Measurements from ENCODE around the gene OR7G1. TPM values are rescaled to one million over a fixed set of nuclear protein-coding genes. Genes with fewer than 3 reads are reported as not detected.

Gene OR7G1
- total RNA-seq, 1 donor from 2014 or later = not detected

DNA sequence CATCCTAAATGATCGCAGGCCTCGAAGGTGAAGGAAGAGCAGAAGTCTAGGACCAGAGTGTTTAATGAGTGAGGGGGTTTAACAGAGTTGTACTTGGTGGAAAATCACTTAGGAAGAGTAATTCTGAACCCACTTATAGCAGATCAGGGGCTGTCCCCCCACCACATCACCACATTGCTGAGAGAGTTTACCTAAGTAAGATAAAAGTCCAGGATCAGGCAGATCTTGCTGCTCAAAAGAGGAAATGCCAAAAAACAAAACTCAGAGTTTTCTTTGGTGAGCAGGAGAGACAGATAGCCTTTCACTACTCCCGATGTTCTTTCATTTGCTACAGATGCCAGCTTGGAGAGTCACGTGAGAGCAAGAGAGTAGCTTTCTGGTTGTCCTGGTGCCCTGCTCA, 40.0 kb upstream of the OR7G1 start:
- Histone ChIP-seq H3K27me3 (no peaks in the 10 kb centered on the region), H3K4me3 (no peak overlapping the region), H3K36me3 (peaks cover 48% of the 10 kb centered on the region), H3K4me1 (no peaks in the 10 kb centered on the region), H3K9me3 (peaks cover 22% of the 10 kb centered on the region), H3K27ac (no peak overlapping the region)
- DNase-seq (no peak), ATAC-seq (no peak)
- TF ChIP-seq, protein P1, sequence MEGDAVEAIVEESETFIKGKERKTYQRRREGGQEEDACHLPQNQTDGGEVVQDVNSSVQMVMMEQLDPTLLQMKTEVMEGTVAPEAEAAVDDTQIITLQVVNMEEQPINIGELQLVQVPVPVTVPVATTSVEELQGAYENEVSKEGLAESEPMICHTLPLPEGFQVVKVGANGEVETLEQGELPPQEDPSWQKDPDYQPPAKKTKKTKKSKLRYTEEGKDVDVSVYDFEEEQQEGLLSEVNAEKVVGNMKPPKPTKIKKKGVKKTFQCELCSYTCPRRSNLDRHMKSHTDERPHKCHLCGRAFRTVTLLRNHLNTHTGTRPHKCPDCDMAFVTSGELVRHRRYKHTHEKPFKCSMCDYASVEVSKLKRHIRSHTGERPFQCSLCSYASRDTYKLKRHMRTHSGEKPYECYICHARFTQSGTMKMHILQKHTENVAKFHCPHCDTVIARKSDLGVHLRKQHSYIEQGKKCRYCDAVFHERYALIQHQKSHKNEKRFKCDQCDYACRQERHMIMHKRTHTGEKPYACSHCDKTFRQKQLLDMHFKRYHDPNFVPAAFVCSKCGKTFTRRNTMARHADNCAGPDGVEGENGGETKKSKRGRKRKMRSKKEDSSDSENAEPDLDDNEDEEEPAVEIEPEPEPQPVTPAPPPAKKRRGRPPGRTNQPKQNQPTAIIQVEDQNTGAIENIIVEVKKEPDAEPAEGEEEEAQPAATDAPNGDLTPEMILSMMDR (IDR thresholded peaks at IDR 0.05) = no peak
- intact Hi-C loops (cut with DNase I) = no loop called here

DNA sequence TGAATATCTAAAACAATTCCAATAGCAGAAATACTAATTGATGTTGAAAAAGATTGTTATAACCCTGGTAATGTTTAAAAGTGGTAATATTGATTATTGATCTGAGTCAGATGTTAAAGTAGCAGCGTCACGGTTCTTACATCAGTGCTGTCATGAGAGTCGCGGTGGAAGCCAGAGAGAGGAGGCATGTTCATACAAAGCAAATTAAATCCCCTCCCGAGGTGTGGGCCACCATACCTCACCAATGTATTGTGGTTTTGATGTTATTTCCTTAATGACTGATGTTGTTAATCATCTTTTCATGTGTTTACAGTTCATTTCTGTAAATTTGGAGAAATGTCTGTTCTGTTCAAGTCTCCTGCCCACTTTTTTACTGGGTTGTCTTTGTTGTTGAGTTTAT, 35.8 kb upstream of the OR7G1 start:
- DNase-seq = no peak
- H3K4me1 ChIP-seq = no peaks in the 10 kb centered on the region
- H3K27me3 ChIP-seq = no peaks in the 10 kb centered on the region
- no peak for ATAC-seq
- H3K4me3 ChIP-seq = no peak overlapping the region
- intact Hi-C loops (cut with DNase I) = no loop called here
- H3K27ac ChIP-seq = no peak overlapping the region
- H3K36me3 ChIP-seq = peaks cover 5% of the 10 kb centered on the region
- TF ChIP-seq, protein P1 (IDR thresholded peaks at IDR 0.05) = no peak
- H3K9me3 ChIP-seq = peaks cover 22% of the 10 kb centered on the region

DNA sequence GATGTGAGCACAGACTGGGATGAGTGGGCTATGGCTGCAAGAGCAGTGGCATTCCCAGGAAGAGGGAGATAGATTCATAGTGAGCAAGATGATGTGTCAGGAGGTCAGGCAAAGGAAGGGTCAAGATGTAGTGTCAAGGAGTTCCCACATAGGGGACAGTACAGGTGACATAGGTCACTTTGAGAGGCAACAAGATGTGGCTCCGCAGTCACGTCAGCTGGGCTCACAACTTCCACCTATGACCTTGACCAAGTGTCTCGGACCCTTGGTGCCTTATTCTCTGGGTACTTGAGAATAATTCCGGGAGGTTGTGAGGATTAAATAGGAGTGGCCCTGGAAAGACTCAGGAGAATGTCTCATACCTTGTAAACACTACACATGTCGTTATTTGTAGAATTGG, 35.1 kb upstream of the OR7G1 start:
- DNase-seq (no peak), ATAC-seq (no peak)
- intact Hi-C loops (cut with DNase I) = no loop called here
- H3K36me3 ChIP-seq = no peaks in the 10 kb centered on the region
- no peak overlapping the region for H3K27ac ChIP-seq
- TF ChIP-seq, protein P1 (IDR thresholded peaks at IDR 0.05) = no peak
- H3K9me3 ChIP-seq = peaks cover 22% of the 10 kb centered on the region
- no peaks in the 10 kb centered on the region for H3K4me1 ChIP-seq
- H3K4me3 ChIP-seq = no peak overlapping the region
- no peaks in the 10 kb centered on the region for H3K27me3 ChIP-seq

DNA sequence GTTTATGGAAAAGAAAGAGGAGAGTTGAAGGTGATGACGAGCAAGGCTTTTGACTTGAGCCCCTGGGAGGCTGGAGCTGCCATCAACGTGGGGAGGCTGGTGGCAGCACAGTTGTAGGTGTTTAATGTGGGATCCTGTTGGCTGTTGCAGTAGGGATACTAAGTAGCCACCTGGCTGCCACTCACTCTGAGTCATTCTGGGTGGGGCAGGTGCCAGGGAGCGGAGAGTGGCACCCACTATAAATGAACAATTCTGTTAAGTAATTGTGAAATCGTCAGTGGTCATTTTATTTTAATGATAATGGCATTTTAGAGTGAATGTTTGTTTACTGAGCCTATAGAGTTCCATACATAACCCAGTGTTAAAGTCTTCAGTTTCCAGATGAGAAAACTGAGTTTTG, 34.4 kb upstream of the OR7G1 start:
- TF ChIP-seq, protein P1 (IDR thresholded peaks at IDR 0.05) = no peak
- H3K4me3 ChIP-seq = no peak overlapping the region
- no peaks in the 10 kb centered on the region for H3K4me1 ChIP-seq
- peaks cover 26% of the 10 kb centered on the region for H3K9me3 ChIP-seq
- DNase-seq (no peak), ATAC-seq (no peak)
- no peak overlapping the region for H3K27ac ChIP-seq
- no peaks in the 10 kb centered on the region for H3K36me3 ChIP-seq
- H3K27me3 ChIP-seq = no peaks in the 10 kb centered on the region
- intact Hi-C loops (cut with DNase I) = no loop called here

DNA sequence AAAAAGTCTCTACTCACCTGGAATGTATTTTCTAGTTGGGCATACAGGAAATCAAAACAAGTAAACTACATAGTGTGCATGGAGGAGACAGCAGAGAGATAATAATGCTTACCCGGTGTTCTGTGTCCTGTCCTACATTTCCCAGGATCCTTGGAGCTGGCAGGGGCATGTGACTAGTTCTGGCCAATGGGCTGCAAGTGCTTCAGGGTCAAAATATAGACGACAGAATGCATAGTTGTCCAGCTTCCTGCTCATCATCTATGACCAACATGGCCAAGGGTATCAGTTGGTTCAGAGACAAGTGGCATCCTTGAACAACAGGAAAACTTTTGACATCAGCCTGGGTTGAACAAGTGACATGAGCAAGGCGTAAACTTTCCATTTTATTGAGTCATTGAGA, 33.1 kb upstream of the OR7G1 start:
- ATAC-seq = no peak
- Histone ChIP-seq H3K9me3 (peaks cover 23% of the 10 kb centered on the region), H3K36me3 (no peaks in the 10 kb centered on the region), H3K27me3 (no peaks in the 10 kb centered on the region), H3K4me3 (no peak overlapping the region), H3K4me1 (no peaks in the 10 kb centered on the region), H3K27ac (no peak overlapping the region)
- TF ChIP-seq, protein P1 (IDR thresholded peaks at IDR 0.05) = no peak
- intact Hi-C loops (cut with DNase I) = no loop called here
- no peak for DNase-seq

DNA sequence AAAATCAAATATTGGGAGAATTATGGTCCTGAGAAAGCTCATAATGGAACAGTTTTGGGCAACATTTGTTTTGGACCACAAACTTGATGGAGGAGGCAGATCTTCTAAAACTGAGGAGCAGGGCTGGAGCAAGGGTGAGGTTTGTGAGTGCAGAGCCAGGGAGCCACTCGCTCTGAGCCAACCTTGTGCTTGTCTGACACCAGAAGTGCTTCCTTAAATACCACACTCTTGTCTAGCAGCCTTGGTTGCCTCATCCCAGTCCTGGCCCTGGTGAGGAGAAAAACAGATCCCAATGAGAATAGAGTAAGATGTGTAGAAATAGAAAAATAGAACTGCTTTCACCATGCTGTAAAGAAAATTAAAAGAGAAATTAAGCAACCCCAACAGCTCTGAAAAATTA, 31.3 kb upstream of the OR7G1 start:
- DNase-seq = no peak
- H3K9me3 ChIP-seq = peaks cover 11% of the 10 kb centered on the region
- no peak overlapping the region for H3K27ac ChIP-seq
- intact Hi-C loops (cut with DNase I) = no loop called here
- no peaks in the 10 kb centered on the region for H3K27me3 ChIP-seq
- TF ChIP-seq, protein P1 (IDR thresholded peaks at IDR 0.05) = no peak
- no peaks in the 10 kb centered on the region for H3K36me3 ChIP-seq
- ATAC-seq = peak; percentile 24
- H3K4me3 ChIP-seq = no peak overlapping the region
- H3K4me1 ChIP-seq = peaks cover 6% of the 10 kb centered on the region
